ENCODE measurements around the gene RP9. TPM values are rescaled to one million over a fixed set of nuclear protein-coding genes. Genes with fewer than 3 reads are reported as not detected.

The RP9 gene, protein sequence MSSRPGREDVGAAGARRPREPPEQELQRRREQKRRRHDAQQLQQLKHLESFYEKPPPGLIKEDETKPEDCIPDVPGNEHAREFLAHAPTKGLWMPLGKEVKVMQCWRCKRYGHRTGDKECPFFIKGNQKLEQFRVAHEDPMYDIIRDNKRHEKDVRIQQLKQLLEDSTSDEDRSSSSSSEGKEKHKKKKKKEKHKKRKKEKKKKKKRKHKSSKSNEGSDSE
- total RNA-seq: 11.6 TPM

GRCh38 chr7:33109005-33109757 is at the start of gene RP9:
Gene RP9, minus strand, starts transcription at chr7:33109404. Its CDS starts 32 bp downstream, at chr7:33109372.

DNA sequence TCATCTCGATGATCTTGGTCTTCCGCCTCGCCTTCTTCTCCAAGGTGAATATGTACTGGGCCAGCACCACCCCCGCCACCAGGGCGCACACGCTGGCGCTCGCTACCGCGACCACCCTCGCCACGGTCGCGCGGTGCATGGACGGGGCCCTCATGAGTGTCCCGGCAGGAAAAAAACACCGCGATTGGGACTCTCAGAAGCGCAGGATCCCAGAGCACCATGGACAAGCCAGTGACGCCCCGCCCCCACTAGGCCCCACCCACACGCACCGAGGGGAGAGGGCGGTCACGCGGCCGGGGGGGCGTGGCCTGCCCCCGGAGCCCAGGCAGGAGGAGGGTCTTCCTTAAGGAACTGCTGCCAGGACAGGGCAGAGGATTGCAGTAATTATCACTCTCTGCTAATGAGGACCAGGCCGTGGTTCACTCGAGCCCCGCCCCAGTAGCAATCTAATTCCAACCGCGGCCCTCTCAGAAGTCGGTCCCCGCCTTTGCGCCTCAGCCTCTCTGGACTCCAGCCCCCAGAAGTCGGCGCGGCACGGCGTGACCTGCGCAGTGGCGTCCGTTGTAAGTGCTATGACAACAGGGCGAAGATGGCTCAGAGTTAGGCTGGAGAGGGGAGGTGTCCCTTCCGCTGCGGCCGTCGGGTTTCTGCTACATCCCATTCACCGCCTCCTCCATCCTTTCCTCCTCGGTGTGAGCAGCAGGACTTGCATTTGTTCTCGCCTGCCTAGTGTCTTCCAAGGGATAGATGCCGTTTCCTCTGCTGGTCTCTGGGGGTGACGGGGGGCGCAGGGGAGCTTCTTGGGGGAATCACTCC is 20.0 kb upstream of the RP9 start, which contains the start of gene BBS9:
Gene BBS9 (plus strand): TSS at position 575 of the 816 bp plus-strand sequence. CDS start 16,689 bp downstream, outside the sequence.

GRCh38 chr7:33062023-33062781 is 47.0 kb downstream of the RP9 start, which contains the start of gene NT5C3A:
Gene NT5C3A, minus strand, starts transcription at chr7:33062776. Its CDS starts 71 bp downstream, at chr7:33062705.

Small RNAs within 50 kb of the gene (small RNA-seq; reads per million reads assigned to genes)
- gene AC074338.1 (ENCODE audit: low replicate concordance) (not detected), gene RN7SL505P (ENCODE audit: low replicate concordance) (not detected)

Other genes starting within 250 kb of the RP9 start
- 56.0 TPM for gene KBTBD2, start 217.6 kb downstream of the RP9 start, total RNA-seq
- gene FKBP9, start 152.0 kb downstream of the RP9 start, total RNA-seq: 115 TPM
- gene NT5C3A, start 46.6 kb downstream of the RP9 start, total RNA-seq: 34.9 TPM
- 38.3 TPM for gene BBS9, start 20.2 kb upstream of the RP9 start, total RNA-seq

Data from metanephros (tissue), 2 donors.